ENCODE results near the gene RAD52.

The RAD52 gene

DNA sequence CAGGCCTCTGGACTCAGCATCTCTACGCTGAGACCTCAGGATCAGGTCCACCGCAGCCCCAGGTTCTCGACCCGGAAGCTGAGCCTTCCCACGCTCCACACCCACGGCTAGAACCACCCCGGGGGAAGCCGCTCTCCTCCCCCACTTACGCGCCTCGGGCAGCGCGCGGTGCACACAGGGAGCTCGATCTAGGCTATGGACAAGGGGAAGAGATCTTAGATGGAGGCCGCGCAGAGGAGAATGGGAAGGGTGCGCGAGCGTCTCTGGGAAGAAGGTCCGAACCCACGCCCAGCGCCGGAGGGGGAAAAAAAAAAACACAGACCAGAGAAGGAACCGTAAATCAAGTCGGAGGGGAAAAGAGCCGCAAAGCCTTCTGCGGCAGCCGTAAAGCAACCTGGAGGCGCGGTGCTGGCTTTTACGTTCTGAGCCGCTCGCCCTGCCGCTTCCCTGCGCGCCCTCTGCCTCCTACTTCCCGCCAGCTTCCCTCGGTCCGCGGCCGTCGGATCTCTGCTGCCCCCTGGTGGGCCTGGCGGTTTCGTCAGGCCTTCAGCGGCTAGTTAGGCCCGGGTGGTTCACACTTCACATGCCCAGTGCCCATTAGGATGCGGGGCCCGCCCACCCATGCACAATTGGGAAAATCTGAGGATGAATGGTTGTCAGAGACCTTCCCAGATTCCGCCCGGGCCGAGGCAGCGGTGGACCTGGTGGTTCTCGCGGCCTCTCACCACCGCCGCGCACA is at the start of gene RAD52:
Gene RAD52, minus strand, starts transcription at position 242 of the 739 bp plus-strand sequence. CDS start 16,636 bp downstream, outside the sequence.
- peak; percentile 91 to 93 for DNase-seq

DNA sequence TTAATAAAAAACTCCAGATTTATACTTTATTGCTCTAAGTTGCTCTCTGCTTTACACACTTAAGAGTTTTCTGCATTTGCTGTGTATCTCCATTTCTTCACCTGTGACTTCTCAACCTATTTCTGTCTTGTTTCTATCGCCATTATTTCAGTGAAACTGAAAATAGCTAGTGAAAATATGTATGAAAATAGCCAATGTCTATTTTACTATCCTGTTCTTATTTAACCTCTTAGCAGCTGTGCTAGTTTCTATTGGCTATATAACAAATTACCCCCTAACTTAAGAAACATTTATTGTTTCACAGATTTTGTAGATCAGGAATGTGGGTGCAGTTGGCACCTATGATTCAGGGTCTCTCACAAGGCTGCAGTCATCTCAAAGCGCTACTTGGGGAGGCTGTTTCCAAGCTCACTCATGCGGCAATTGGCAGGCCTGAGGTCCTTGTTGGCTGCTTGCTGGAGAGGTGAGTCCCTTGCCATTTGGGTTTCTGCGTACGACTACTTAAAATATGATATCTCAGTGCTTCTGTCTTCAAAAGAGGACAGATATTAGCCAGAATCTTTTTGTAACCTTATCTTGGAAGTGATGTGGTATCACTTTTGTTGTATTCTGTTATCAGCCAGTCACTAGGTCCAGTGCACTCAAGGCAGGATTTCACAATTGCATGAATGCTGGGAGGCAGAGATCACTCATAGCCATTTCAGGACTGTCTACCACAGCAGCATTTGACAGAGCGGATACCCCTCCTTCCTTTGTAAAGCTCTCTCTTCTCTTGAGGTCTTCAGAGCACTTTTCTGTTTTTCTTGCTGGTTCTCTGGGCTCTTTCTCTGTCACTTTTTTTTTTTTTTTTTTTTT is 48.8 kb upstream of the RAD52 start:
- DNase-seq: no peak

DNA sequence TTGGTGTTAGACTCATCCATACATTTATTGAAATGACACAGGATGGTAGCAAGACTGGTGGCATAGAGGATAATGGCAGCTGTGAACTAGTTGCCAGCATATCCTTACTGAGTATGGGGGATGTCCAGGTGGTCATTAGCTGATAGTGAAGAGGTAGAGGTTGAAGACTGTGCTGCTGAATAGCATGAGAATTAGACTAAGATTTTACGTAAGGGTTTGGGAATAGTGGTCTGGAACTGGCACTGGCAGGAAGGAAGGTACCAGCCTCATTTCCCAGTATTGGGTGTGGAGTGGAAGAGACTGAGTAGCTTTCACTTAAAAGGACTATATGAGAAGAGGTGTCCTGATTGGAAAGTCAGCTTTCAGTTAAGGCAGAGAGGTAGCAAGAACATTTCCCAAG is 48.0 kb upstream of the RAD52 start:
- DNase-seq: no peak

DNA sequence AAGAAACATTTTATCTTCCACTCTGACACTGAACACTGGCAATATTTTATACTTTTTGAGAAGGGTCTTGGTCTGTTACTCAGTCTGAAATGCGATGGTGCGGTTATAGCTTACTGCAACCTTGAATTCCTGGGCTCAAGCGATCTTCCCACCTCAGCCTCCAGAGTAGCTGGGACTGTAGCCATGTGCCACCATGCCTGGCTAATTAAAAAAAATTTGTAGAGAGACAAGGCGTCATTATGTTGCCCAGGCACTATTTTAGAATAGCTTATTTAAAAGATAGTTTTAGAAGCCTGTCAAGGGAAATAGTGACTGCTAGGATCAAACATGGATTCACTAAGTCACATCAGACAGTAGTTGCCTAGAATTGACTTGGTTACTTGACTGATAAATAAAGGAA is 47.4 kb upstream of the RAD52 start:
- no peak for DNase-seq

DNA sequence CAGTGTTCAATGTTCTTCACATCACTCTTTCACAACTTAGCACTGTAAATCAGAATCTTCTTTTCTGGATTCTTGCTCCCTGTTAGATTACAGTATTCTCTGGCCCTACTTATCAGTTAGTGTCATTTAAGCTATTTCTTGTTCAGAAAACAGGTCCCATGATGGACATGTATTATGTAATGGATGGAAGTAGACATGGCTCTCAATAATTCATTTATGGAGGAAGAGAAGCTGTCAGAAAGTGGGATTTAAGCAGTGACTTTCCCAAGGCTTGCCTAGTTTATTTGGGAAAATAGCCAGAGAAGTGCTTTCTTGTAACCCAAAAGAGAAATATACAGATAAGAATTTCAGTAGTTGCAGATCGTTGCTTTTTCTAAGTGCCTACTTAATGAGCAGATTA is 43.2 kb upstream of the RAD52 start:
- DNase-seq: no peak

DNA sequence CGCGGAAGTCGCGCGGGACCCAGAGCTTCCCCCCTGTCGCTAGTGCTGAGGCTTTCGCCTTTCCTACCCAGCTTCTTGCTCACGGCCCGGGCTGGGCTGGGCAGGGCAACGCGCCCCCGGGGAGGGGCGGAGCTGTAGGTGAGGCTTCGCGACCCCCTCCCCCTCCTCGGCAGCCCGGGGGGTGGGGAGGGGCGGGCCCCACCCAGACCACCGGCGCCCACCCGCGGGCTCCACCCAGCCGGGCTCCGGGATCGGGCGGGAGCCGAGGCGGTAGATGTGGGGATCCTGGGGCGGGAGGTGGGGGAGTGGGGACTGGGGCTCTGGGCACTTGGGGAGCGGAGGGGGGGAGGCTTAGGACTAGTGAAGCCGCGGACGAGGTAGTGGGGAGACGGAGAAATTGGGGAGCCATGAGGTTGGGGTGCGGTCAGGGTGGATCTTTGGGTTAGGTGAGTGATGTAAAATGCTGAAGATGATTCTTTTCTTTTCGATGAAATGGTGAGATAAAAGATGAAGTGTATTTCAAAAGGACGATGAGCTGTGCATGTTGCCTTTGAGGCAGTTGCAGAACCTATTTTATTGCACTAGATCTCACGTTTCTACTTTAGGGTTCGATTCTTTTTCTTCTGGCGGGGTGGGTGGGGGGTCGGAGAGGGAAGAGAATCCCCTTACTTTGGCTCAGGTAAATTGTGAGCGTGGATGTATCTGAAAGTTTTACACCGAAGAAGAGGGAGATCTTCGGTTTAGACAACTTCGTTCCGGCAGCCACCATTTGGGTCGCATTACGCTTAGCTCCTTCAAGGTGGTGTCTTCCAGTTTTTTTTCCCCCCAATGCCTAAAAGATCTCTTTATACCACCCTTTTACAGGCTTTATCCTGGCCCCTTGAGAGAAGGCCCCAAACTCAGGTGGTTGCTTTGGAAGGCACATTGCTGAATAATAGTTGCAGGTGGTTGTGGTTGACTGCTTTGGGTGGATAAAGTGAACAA is 42.1 kb upstream of the RAD52 start:
- peak in 1 of 2 experiments; percentile 25 for DNase-seq

DNA sequence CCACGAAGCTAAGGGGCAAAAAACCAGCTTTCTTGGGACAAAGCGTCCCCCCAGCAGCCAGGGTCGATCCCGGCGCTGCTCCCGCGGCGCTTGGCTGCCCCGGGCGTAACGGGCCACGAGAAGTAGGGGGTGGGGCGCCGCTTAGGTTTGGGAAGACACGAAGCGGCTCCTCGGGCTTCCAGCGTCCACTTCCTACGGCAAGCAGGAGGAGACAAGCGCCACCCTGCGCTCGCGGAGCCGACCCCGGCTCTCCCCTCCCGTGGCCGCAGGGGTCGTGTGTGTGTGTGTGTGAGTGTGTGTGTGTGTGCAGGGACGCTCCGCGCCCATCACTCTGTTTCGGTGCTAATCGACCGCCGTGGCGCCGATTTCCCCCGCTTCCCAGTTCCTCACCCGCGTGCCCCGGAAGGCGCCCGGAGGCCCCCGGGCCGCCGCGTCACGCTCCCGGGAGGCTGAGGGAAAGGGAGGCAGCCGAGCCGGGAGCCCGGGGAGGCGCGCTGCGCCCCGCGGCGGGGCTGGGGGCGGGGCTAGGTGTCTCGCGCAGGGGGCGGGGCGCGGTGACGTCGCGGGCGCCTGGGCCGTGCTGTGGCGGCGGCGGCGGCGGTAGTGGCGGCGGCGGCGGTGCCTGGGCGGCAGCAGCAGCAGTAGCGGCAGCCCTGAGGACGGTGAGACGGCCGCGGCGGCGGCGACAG is 41.3 kb upstream of the RAD52 start, which contains the start of gene ERC1:
Gene ERC1, plus strand, starts transcription at position 563 of the 689 bp plus-strand sequence. CDS start 36,681 bp downstream, outside the sequence.
- peak; percentile 46 to 63 for DNase-seq

DNA sequence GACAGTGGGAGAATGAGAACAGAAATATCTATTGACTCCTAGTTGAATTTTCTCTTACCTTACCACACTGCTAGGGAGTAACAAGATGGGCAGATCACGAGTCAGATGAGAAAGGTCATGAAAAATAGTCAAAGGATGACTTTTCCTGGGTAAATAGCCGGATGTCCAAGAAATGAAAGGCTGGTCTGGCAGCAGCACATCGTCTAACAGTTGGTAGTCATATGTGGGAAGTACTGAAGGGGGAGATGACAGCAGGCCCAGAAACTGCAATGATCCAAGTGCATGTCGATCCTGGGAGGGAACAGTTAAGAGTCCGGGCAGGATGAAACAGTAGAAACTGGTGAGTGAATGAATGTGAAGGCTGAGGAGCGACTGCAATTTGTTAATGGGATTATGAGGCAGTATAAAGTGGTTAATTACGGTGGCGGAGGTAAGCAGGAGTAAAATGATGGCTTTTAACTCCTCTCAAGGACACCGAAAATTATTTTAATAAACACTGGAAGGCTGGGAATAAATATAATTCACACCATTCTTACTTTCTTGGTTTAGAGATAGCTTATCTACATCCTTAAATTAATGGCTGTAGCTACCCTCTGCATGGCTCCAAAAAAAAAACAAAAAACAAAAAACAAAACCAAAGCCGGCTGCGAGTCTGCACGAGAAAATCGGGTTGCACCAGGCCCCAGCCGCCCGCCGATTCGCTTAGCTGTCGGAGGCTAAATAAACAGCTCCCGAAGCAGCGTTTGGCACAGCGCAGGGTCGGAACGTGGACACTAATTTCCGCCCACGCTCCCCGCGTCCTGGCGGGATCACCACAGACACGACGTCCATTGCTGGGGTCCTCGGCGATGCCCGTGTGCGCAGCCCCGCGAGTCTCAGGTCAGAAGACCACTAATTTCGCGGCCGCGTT is 40.5 kb upstream of the RAD52 start:
- DNase-seq: peak; percentile 32 to 33

DNA sequence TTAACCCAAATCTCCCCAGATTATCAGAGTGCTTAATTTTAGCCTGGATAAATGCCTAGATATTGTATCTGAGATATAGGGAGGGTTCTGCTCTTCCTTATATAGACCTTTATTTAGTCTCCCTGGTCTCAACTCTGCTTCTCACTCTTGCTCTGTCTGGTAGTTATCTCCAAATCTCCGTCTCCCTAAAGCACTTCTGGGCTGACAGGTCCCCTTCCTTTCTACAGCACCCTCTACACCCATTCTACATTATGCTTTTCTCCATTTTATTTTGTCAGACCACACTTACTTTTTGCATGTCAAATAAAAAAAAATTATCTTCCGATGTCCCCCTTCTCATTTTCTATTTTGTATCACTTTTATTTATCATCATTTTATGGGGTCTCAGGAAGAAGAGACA is 39.6 kb upstream of the RAD52 start:
- peak in 1 of 2 experiments; percentile 1 for DNase-seq

DNA sequence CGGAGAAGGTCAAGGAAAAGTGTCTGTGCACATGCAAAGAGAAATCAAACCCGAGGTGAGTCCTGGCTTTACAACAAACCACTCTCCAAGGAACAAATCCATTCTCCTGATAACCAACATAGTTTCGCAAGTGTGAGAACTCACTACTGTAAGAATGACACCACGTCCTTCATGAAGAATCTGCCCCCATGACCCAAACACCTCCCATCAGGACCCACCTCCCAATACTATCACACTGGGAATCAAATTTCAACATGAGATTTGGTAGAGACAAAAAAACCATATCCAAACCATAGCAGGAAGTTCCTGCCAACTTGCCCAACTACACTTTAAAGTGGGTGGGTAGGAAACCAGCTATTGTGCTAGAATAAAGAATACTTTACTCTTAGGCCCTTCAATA is 39.2 kb upstream of the RAD52 start:
- peak in 1 of 2 experiments; percentile 3 for DNase-seq

DNA sequence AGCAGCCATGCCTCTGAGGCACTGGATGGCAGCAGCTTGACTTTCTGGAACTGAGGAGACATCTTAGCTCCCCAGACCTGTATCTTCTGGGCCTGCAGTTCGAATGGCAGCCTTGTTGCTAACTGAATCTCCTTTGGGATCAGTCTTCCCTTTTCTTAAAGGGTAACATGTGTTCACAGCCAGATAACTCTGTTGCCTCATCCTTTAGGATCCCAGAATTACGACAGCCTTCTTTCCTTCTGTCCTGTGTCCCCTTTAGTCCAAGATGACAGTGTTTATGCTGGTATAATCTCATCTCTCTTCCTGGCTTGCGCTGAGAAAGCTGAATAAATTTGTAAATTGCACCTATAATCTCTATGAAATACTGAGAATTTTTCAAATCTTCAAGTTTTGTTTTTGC is 32.5 kb upstream of the RAD52 start:
- DNase-seq: no peak

DNA sequence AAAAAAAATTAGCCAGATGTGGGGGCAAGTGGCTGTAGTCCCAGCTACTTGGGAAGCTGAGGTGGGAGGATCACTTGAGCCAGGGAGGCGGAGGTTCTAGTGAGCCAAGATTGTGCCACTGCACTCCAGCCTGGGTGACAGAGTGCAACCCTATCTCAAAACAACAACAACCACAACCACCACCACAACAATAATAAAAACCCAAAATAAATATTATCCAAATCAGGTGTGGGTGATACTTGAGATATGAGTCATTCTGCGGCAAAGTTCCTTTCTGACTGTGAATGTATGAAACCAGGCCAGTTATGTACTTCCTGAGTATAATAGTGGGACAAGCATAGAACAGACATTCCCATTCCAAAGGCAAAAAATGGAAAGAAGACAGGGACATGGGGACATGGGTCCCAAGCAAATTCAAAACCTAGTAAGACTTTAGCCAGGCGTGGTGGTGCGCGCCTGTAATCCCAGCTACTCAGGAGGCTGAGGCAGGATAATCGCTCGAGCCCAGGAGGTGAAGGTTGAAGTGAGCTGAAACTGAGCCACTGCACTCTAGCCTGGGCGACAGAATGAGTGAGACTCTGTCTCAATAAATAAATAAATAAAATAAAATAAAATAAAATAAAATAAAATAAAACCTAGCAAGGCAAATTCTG is 31.8 kb upstream of the RAD52 start:
- no peak for DNase-seq

DNA sequence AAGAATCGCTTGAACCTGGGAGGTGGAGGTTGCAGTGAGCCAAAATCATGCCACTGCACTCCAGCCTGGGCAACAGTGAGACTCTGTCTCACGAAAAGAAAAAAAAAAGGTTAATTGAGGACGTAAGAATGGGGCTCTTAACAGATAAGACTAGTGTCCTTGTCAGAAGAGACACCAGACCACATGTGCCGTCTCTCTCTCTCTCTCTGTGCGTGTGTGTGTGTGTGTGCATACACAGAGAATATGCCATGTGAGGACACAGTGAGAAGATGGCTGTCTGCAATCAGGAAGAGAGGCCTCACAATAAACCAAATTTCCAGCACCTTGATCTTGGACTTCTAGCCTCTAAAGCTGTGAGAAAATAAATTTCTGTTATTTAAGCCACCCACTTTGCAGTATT is 29.9 kb upstream of the RAD52 start:
- no peak for DNase-seq

DNA sequence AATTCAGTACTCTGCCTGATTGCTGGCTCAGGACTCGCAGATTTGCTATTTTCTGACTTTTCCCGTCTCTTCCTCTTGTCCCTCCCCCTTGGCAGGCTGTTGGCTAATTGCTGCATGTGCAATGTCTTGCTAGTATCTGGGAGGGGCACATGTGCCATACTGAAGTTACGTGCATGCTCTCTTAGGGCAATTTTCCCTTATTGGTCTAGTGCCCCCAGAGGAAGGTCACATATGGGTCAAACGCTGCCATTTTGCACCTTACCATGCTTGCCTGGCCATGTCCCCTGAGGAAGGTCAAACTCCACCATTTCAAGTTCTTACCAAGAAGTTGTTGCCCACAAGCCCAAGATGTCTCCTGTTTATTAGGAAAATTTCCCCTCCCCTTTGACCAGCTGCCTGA is 27.7 kb upstream of the RAD52 start:
- no peak for DNase-seq

DNA sequence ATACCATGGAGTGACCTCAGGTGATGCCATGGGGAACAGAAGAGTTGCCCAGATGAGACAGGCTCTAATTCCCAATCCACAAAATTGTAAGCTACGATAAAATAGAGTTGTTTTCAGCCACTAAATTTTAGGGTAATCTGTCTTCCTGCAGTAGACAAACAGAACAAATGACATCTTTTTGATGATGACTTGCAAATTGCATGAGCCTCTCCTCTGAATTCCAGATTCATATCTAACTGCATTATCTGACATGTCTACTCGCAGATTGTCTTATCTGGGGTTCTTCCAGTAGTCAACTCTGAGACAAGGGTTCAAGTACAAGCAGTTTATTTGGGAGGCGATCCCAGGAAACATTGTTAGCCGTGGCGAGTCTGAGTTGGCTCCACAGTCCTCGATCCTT is 27.1 kb upstream of the RAD52 start:
- no peak for DNase-seq

DNA sequence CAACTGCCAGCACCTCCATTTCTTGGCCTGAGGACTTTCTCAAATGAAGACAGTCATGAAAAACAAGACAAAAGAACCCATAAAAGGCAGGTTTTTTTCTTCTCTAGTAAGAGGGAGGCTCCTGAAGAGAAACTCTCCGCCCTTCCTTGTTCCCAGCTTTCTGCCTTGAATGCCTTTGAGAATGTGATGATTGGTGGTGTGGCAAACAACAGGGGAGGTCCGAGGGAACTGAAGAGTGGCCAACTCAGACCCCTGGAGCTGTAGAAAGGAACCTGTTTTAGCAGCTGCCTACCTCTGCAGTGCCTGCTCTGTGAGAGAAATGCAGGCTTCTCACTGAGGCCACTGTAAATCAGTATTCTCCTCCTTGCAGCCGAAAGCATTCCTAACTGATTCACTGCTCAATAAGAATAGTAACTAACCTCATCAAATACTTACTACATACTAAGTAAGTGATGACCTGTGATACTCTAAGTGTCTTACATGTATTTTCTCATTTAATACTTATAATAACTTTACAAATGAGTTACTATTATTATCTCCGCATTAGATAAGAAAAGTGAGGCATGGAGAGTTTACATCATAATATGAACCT is 24.9 kb upstream of the RAD52 start:
- no peak for DNase-seq

DNA sequence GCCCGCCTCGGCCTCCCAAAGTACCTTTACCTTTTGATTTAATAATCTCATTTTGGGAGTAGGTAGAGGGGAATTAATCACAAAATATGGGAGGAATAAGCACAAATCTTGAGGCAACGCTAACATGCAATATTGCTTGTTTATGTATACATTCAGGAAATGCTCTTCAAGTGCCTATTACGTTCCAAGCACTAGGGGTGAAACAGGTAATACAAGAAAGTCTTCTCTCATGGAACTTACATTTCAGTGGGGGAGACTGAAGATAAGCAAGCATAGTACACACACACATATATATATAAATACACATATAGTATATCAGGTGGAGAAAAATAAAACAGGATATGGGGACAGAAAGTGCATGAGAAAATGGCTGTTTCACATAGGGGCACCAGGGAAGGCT is 22.5 kb upstream of the RAD52 start:
- DNase-seq: no peak

DNA sequence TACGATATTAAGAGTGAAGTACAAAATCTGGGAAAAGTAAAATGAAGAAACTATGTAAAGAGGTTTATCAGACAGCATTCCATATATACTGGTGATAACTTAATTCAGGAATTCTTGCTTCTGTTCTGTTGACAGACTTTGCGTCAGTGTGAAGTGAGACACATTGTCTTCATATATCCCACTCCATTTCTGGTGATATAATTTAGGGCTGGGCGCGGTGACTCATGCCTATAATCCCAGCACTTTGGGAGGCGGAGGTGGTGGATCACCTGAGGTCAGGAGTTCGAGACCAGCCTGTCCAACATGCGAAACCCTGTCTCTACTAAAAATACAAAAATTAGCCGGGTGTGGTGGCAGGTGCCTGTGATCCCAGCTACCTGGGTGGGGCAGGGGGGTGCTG is 20.3 kb upstream of the RAD52 start:
- DNase-seq: no peak

DNA sequence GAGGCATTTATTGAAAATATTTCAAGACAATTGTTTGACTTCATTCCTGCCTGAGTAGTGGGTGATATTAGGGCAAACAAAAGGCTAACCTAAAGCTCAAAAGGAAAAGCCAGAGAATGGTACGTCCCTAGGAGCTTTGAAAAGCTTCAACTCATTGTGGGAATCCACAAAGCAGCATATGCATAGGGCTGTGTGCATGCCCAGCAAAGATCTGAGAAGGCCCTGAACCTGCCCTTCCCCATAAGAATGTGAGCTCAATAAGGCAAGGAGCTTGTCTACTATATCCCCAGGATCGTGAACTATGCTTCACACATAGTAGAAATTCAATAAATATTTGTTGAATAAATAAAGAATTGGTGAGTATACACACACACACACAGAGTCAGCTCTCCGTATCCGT is 19.1 kb upstream of the RAD52 start:
- no peak for DNase-seq

DNA sequence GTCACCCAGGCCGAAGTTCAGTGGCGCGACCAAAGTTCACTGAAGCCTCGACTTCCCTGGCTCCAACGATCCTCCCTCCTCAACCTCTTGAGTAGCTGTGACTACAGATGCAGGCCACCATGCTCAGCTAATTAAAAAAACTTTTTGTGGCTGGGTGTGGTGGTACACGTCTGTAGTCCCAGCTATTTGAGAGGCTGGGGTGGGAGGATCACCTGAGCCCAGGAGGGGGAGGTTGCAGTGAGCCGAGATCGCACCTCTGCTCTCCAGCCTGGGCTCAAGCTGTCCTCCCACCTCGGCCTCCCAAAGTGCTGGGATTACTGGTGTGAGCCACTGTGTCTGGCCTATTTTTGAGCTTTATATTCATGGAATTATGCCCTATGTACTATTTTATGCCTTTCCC is 18.1 kb upstream of the RAD52 start:
- no peak for DNase-seq
